Measurements from ENCODE around the gene ST8SIA6.
A peak's percentile ranks its signal among the peaks of the same experiment; 100 is the strongest.

Gene ST8SIA6

GRCh38 chr10:17387861-17388503, 66.4 kb downstream of the ST8SIA6 start:
- Histone ChIP-seq H3K9me3 (ENCODE audit: control insufficient read depth, insufficient read depth, low read depth, low read length) (no peaks in the 10 kb centered on the region), H3K36me3 (ENCODE audit: control insufficient read depth in 2 of 2, insufficient read depth in 1 of 2, low read length in 2 of 2) (no peaks in the 10 kb centered on the region), H3K4me3 (ENCODE audit: low read depth, low read length) (no peak overlapping the region), H3K27ac (ENCODE audit: extremely low read depth, low read depth, low read length) (no peak overlapping the region), H3K4me1 (ENCODE audit: control insufficient read depth, insufficient read depth, low read length) (no peaks in the 10 kb centered on the region)
- CTCF ChIA-PET = interaction anchor here (0.6 to 2.5 kb wide), 5 partner anchors 9 to 1294 kb away, joined by 3 to 9 read pairs (median 4); no protein-coding TSS in a partner anchor
- TF ChIP-seq HOXC10 (CRISPR knock-in tag; IDR thresholded peaks at IDR 0.05) (no peak), GLIS1 (tag by site-specific recombination; IDR thresholded peaks at IDR 0.05) (peak; percentile 29; the same call in 1 of the 2 replicates), ZNF266 (tag by site-specific recombination; IDR thresholded peaks at IDR 0.05; ENCODE audit: low read depth) (no peak), ZNF670 (tag by site-specific recombination; IDR thresholded peaks at IDR 0.05; ENCODE audit: low read depth) (no peak), ZNF37A (tag by site-specific recombination; IDR thresholded peaks at IDR 0.05) (no peak), ZNF704 (tag by site-specific recombination; IDR thresholded peaks at IDR 0.05) (no peak), HOXA7 (CRISPR knock-in tag; IDR thresholded peaks at IDR 0.05; ENCODE audit: borderline replicate concordance) (no peak), ZNF585B (tag by site-specific recombination; IDR thresholded peaks at IDR 0.05) (no peak), ZNF121 (tag by site-specific recombination; IDR thresholded peaks at IDR 0.05) (no peak)
- POLR2A ChIA-PET = no interaction called here

- no peak for TF ChIP-seq ZSCAN30 (tag by site-specific recombination; IDR thresholded peaks at IDR 0.05)
- no peaks in the 10 kb centered on the region for H3K36me3 ChIP-seq (ENCODE audit: control insufficient read depth in 2 of 2, insufficient read depth in 1 of 2, low read length in 2 of 2)
- H3K4me1 ChIP-seq (ENCODE audit: control insufficient read depth, insufficient read depth, low read length) = no peaks in the 10 kb centered on the region
- no peak overlapping the region for H3K27ac ChIP-seq (ENCODE audit: extremely low read depth, low read depth, low read length)
- ChIA-PET CTCF (interaction anchor here (0.9 to 3.6 kb wide), 2 partner anchors 9 to 11 kb away, joined by 5 to 19 read pairs; no protein-coding TSS in a partner anchor), POLR2A (no interaction called here)
- H3K4me3 ChIP-seq (ENCODE audit: low read depth, low read length) = no peak overlapping the region
- H3K9me3 ChIP-seq (ENCODE audit: control insufficient read depth, insufficient read depth, low read depth, low read length) = no peaks in the 10 kb centered on the region
Measured at GRCh38 chr10:17386616-17387075, 67.7 kb downstream of the ST8SIA6 start.

GRCh38 chr10:17386021-17386420, 68.4 kb downstream of the ST8SIA6 start:
- CTCF ChIA-PET = interaction anchor here (3.6 kb wide), 1 partner anchor 10 kb away, joined by 19 read pairs; no protein-coding TSS in a partner anchor
- TF ChIP-seq ZNF132 (tag by site-specific recombination; IDR thresholded peaks at IDR 0.05; ENCODE audit: borderline replicate concordance) (no peak), TCF7L2 (IDR thresholded peaks at IDR 0.05; ENCODE audit: borderline replicate concordance, low read depth, low read length) (no peak), ZNF654 (tag by site-specific recombination; IDR thresholded peaks at IDR 0.05; ENCODE audit: low read depth) (no peak), ZNF585B (tag by site-specific recombination; IDR thresholded peaks at IDR 0.05) (no peak), ZNF423 (tag by site-specific recombination; IDR thresholded peaks at IDR 0.05) (no peak), ZNF623 (tag by site-specific recombination; IDR thresholded peaks at IDR 0.05) (no peak), ZNF169 (tag by site-specific recombination; IDR thresholded peaks at IDR 0.05) (no peak), ZFP41 (tag by site-specific recombination; IDR thresholded peaks at IDR 0.05; ENCODE audit: borderline replicate concordance) (no peak), ZNF664 (tag by site-specific recombination; IDR thresholded peaks at IDR 0.05) (no peak), REST (tag by site-specific recombination; IDR thresholded peaks at IDR 0.05) (no peak), ZNF529 (tag by site-specific recombination; IDR thresholded peaks at IDR 0.05; ENCODE audit: insufficient replicate concordance) (no peak), ZNF37A (tag by site-specific recombination; IDR thresholded peaks at IDR 0.05) (no peak)
- POLR2A ChIA-PET = no interaction called here
- H3K4me1 ChIP-seq (ENCODE audit: control insufficient read depth, insufficient read depth, low read length) = no peaks in the 10 kb centered on the region
- H3K9me3 ChIP-seq (ENCODE audit: control insufficient read depth, insufficient read depth, low read depth, low read length) = no peaks in the 10 kb centered on the region
- H3K4me3 ChIP-seq (ENCODE audit: low read depth, low read length) = no peak overlapping the region
- H3K27ac ChIP-seq (ENCODE audit: extremely low read depth, low read depth, low read length) = no peak overlapping the region
- no peaks in the 10 kb centered on the region for H3K36me3 ChIP-seq (ENCODE audit: control insufficient read depth in 2 of 2, insufficient read depth in 1 of 2, low read length in 2 of 2)

Measured in HEK293 (cell line).